ENCODE results near the gene MECP2. TPM values are rescaled to one million over a fixed set of nuclear protein-coding genes. Genes with fewer than 3 reads are reported as not detected.

The MECP2 gene
- total and polyA plus RNA-seq, 2 of the 13 experiments (the other 11 are each of a cell fraction or from before 2014, with no cell fraction given), result 7.9 to 18.1 TPM

- TF ChIP-seq MLXIP (CRISPR knock-in tag; IDR thresholded peaks at IDR 0.05; ENCODE audit: borderline replicate concordance), result no peak
- TF ChIP-seq ZNF572 (CRISPR knock-in tag; IDR thresholded peaks at IDR 0.05), result no peak
- TF ChIP-seq FOSL1 (CRISPR knock-in tag; IDR thresholded peaks at IDR 0.05; ENCODE audit: borderline replicate concordance), result no peak
- TF ChIP-seq ATF3 (CRISPR knock-in tag; IDR thresholded peaks at IDR 0.05), result no peak
- TF ChIP-seq ZMYM2 (CRISPR knock-in tag; IDR thresholded peaks at IDR 0.05), result no peak
- no peak for TF ChIP-seq ZNF674 (CRISPR knock-in tag; IDR thresholded peaks at IDR 0.05; ENCODE audit: low read depth)
- TF ChIP-seq GMEB2 (CRISPR knock-in tag; IDR thresholded peaks at IDR 0.05; ENCODE audit: low read depth), result no peak
- no peak for TF ChIP-seq ZNF563 (CRISPR knock-in tag; IDR thresholded peaks at IDR 0.05)
- no peak for TF ChIP-seq ZNF878 (CRISPR knock-in tag; IDR thresholded peaks at IDR 0.05)
- TF ChIP-seq ZNF576 (CRISPR knock-in tag; IDR thresholded peaks at IDR 0.05), result no peak
- TF ChIP-seq MYNN (CRISPR knock-in tag; IDR thresholded peaks at IDR 0.05; ENCODE audit: low read depth), result no peak
These were observed 17.1 kb upstream of the MECP2 start (continued) for GRCh38 chrX:154114652-154115051.
